Naive B cell (primary cell): ENCODE results near the gene ZNF600. TPM values are rescaled to one million over a fixed set of nuclear protein-coding genes. Genes with fewer than 3 reads are reported as not detected.
"Not testable (repeated sequence)": the region's sequence is repeated elsewhere in the genome, so short reads cannot be mapped to it uniquely, and the experiment has no call there.

Source experiments
- ATAC-seq, 2 donors: fragments of 150-1000 bp; cut with Tn5 transposase; 2 replicates each; pipeline ENCODE4 v1.10.0; 2021; ENCODE audit warnings: low read depth in 2 of 2, mild to moderate bottlenecking in 2 of 2, moderate library complexity in 2 of 2
- DNase-seq: peaks from one replicate; pipeline ENCODE4 v3.0.0; 2022
- H3K27ac Mint-ChIP-seq, 6 donors: one replicate each; pipeline ENCODE4 v1.8.0; 2020 to 2022; ENCODE audit warnings: mild to moderate bottlenecking in 6 of 6, mixed read lengths in 6 of 6, moderate library complexity in 5 of 6, inconsistent platforms in 2 of 6
- H3K27me3 Mint-ChIP-seq, 3 donors: one replicate each; pipeline ENCODE4 v1.8.0; 2021 to 2022; ENCODE audit warnings: mixed read lengths in 3 of 3, mild to moderate bottlenecking in 1 of 3
- H3K36me3 Mint-ChIP-seq, 2 donors: one replicate each; pipeline ENCODE4 v1.8.0; 2020 to 2022; ENCODE audit warnings: mixed read lengths in 2 of 2, inconsistent platforms in 1 of 2, mild to moderate bottlenecking in 1 of 2
- H3K4me1 Mint-ChIP-seq, 3 donors: one replicate each; pipeline ENCODE4 v1.8.0; 2020 to 2022; ENCODE audit warnings: mixed read lengths in 3 of 3, inconsistent platforms in 1 of 3, mild to moderate bottlenecking in 1 of 3, moderate library complexity in 1 of 3
- H3K4me3 Mint-ChIP-seq, 8 donors: one replicate each; pipeline ENCODE4 v1.8.0; 2020 to 2022; ENCODE audit warnings: mild to moderate bottlenecking in 8 of 8, mixed read lengths in 8 of 8, moderate library complexity in 8 of 8, inconsistent platforms in 2 of 8
- H3K9me3 Mint-ChIP-seq, 7 donors: one replicate each; pipeline ENCODE4 v1.8.0; 2020 to 2022; ENCODE audit warnings: mixed read lengths in 7 of 7, mild to moderate bottlenecking in 5 of 7, inconsistent platforms in 2 of 7, moderate library complexity in 1 of 7
- polyA plus RNA-seq, 6 donors: library from polyadenylated mRNA; unstranded; fragments of 300-500 nt; fragmentation: Illumina TruSeq; gene quantifications; one replicate each; pipeline ENCODE4 v1.2.3, GENCODE V29; 2021; ENCODE audit warnings: low read depth in 6 of 6

Gene ZNF600
- polyA plus RNA-seq: 10 to 100 TPM in 4 of 6 donors, 1 to 10 TPM in 2; 8.2 to 21.9 (median 10.6) TPM

GRCh38 chr19:52786464-52787354 is at the start of gene ZNF600:
ZNF600 (minus strand) TSS chr19:52786791; CDS start chr19:52778888, 7,903 bp downstream.
- Mint-ChIP-seq H3K4me3 (peak within 1 kb of the TSS; percentile 77 to 98 (median 96)), H3K36me3 (peaks cover 5 to 13% of the 10 kb centered on the region in 2 donors), H3K4me1 (peaks cover 32 to 49% (median 48%) of the 10 kb centered on the region in 3 donors), H3K9me3 (peaks cover 0 to 10% (median 0%) of the 10 kb centered on the region in 7 donors), H3K27ac (peak within 1 kb of the TSS; percentile 59 to 96 (median 88))
- DNase-seq (peak; percentile 74), ATAC-seq (peak; percentile 98)
- not testable (repeated sequence) for H3K27me3 Mint-ChIP-seq

- ATAC-seq, H3K4me3 Mint-ChIP-seq, H3K27ac Mint-ChIP-seq, DNase-seq, H3K27me3 Mint-ChIP-seq, H3K4me1 Mint-ChIP-seq: not testable (repeated sequence)
- H3K9me3 Mint-ChIP-seq: peaks cover 22 to 64% (median 48%) of the 10 kb centered on the region in 7 donors
- H3K36me3 Mint-ChIP-seq: peaks cover 29 to 30% of the 10 kb centered on the region in 2 donors
Measured at GRCh38 chr19:52834289-52834688, 47.7 kb upstream of the ZNF600 start.

- not testable (repeated sequence) for DNase-seq, H3K4me1 Mint-ChIP-seq, ATAC-seq, H3K27ac Mint-ChIP-seq, H3K27me3 Mint-ChIP-seq, H3K4me3 Mint-ChIP-seq
- Mint-ChIP-seq H3K36me3 (peaks cover 26 to 29% of the 10 kb centered on the region in 2 donors), H3K9me3 (peaks cover 22 to 60% (median 43%) of the 10 kb centered on the region in 7 donors)
Measured at GRCh38 chr19:52833541-52833940, 47.0 kb upstream of the ZNF600 start.

GRCh38 chr19:52829866-52830265 is 43.3 kb upstream of the ZNF600 start:
- not testable (repeated sequence) for DNase-seq, H3K4me1 Mint-ChIP-seq, H3K4me3 Mint-ChIP-seq, H3K27ac Mint-ChIP-seq, ATAC-seq, H3K27me3 Mint-ChIP-seq, H3K36me3 Mint-ChIP-seq
- peaks cover 5 to 34% (median 17%) of the 10 kb centered on the region in 7 donors for H3K9me3 Mint-ChIP-seq

- ATAC-seq: no peak
- Mint-ChIP-seq H3K27ac (peak overlapping the region in 1 of 6 donors; percentile 33), H3K36me3 (peaks cover 1 to 4% of the 10 kb centered on the region in 2 donors), H3K4me1 (peaks cover 3 to 7% (median 4%) of the 10 kb centered on the region in 3 donors), H3K27me3 (no peaks in the 10 kb centered on the region), H3K9me3 (peaks cover 0 to 12% (median 4%) of the 10 kb centered on the region in 7 donors), H3K4me3 (peak overlapping the region in 1 of 8 donors; percentile 12)
- no peak for DNase-seq
Measured at GRCh38 chr19:52825765-52826164, 39.2 kb upstream of the ZNF600 start.

- peaks cover 0 to 9% of the 10 kb centered on the region in 2 donors for H3K36me3 Mint-ChIP-seq
- peak overlapping the region in 1 of 8 donors; percentile 15 for H3K4me3 Mint-ChIP-seq
- H3K9me3 Mint-ChIP-seq: peaks cover 0 to 12% (median 5%) of the 10 kb centered on the region in 7 donors
- DNase-seq: no peak
- H3K27ac Mint-ChIP-seq: no peak overlapping the region
- ATAC-seq: no peak
- peaks cover 13 to 20% (median 16%) of the 10 kb centered on the region in 3 donors for H3K4me1 Mint-ChIP-seq
- H3K27me3 Mint-ChIP-seq: no peaks in the 10 kb centered on the region
Measured at GRCh38 chr19:52823676-52824075, 37.1 kb upstream of the ZNF600 start.

- DNase-seq (peak; percentile 42), ATAC-seq (peak; percentile 99)
- Mint-ChIP-seq H3K27ac (peak within 1 kb of the TSS; percentile 87 to 97 (median 92)), H3K9me3 (peaks cover 0 to 14% (median 3%) of the 10 kb centered on the region in 7 donors), H3K4me1 (peaks cover 14 to 33% (median 28%) of the 10 kb centered on the region in 3 donors), H3K36me3 (peaks cover 10 to 20% of the 10 kb centered on the region in 2 donors), H3K4me3 (peak within 1 kb of the TSS; percentile 81 to 96 (median 94))
- not testable (repeated sequence) for H3K27me3 Mint-ChIP-seq
Measured at GRCh38 chr19:52821204-52821960, 34.8 kb upstream of the ZNF600 start, which contains the start of gene ZNF28. ZNF28 (minus strand) TSS chr19:52821633; CDS start chr19:52817958, 3,675 bp downstream.

- Mint-ChIP-seq H3K27ac (peak overlapping the region; percentile 87 to 97 (median 92)), H3K4me3 (peak overlapping the region; percentile 81 to 96 (median 94)), H3K36me3 (peaks cover 14 to 20% of the 10 kb centered on the region in 2 donors), H3K9me3 (peaks cover 0 to 11% (median 3%) of the 10 kb centered on the region in 7 donors), H3K4me1 (peaks cover 14 to 33% (median 28%) of the 10 kb centered on the region in 3 donors)
- peak; percentile 20 to 39 for ATAC-seq
- not testable (repeated sequence) for DNase-seq, H3K27me3 Mint-ChIP-seq
Measured at GRCh38 chr19:52820472-52821203, 34.0 kb upstream of the ZNF600 start.

- Mint-ChIP-seq H3K36me3 (peaks cover 34 to 35% of the 10 kb centered on the region in 2 donors), H3K9me3 (peaks cover 0 to 36% (median 27%) of the 10 kb centered on the region in 7 donors), H3K4me3 (peak overlapping the region in 1 of 8 donors; percentile 5), H3K27ac (no peak overlapping the region), H3K4me1 (peaks cover 0 to 3% (median 0%) of the 10 kb centered on the region in 3 donors), H3K27me3 (no peaks in the 10 kb centered on the region)
- ATAC-seq (no peak), DNase-seq (no peak)
Measured at GRCh38 chr19:52809801-52810200, 23.2 kb upstream of the ZNF600 start.

- Mint-ChIP-seq H3K9me3 (peaks cover 10 to 90% (median 87%) of the 10 kb centered on the region in 7 donors), H3K36me3 (peaks cover 46 to 67% of the 10 kb centered on the region in 2 donors)
- ATAC-seq, H3K27me3 Mint-ChIP-seq, H3K4me1 Mint-ChIP-seq, DNase-seq, H3K4me3 Mint-ChIP-seq, H3K27ac Mint-ChIP-seq: not testable (repeated sequence)
Measured at GRCh38 chr19:52799950-52800640, 13.5 kb upstream of the ZNF600 start.

- Mint-ChIP-seq H3K4me1 (peaks cover 21 to 35% (median 34%) of the 10 kb centered on the region in 3 donors), H3K36me3 (peaks cover 0 to 8% of the 10 kb centered on the region in 2 donors), H3K27me3 (no peaks in the 10 kb centered on the region), H3K9me3 (peaks cover 0 to 24% (median 17%) of the 10 kb centered on the region in 7 donors), H3K27ac (peak overlapping the region in 1 of 6 donors; percentile 37), H3K4me3 (peak overlapping the region in 3 of 8 donors; percentile 59 to 98 (median 78))
- DNase-seq: no peak
- ATAC-seq: no peak
Measured at GRCh38 chr19:52789440-52789839, 2.8 kb upstream of the ZNF600 start.

GRCh38 chr19:52786078-52786463 is 520 bp downstream of the ZNF600 start:
- DNase-seq (no peak), ATAC-seq (peak in 1 of 2 donors; percentile 17)
- Mint-ChIP-seq H3K27ac (peak overlapping the region; percentile 48 to 96 (median 77)), H3K36me3 (peaks cover 5 to 13% of the 10 kb centered on the region in 2 donors), H3K27me3 (no peaks in the 10 kb centered on the region), H3K9me3 (peaks cover 0 to 9% (median 0%) of the 10 kb centered on the region in 7 donors), H3K4me3 (peak overlapping the region; percentile 77 to 98 (median 96)), H3K4me1 (peaks cover 32 to 48% (median 48%) of the 10 kb centered on the region in 3 donors)
